NB4 (cell line): ENCODE results near the gene RXRA.

Source experiments
- POLR2A ChIP-seq: IDR thresholded peaks from 2 replicates; pipeline ENCODE4 v1.6.1; 2011; ENCODE audit warnings: mild to moderate bottlenecking; ENCODE audit not compliant: insufficient read length; ENCODE audit errors: extremely low read depth
- TF ChIP-seq, protein P1 (sequence below): IDR thresholded peaks from one replicate; pipeline ENCODE4 v1.5.1; 2012; ENCODE audit warnings: low read depth, low read length

DNA sequence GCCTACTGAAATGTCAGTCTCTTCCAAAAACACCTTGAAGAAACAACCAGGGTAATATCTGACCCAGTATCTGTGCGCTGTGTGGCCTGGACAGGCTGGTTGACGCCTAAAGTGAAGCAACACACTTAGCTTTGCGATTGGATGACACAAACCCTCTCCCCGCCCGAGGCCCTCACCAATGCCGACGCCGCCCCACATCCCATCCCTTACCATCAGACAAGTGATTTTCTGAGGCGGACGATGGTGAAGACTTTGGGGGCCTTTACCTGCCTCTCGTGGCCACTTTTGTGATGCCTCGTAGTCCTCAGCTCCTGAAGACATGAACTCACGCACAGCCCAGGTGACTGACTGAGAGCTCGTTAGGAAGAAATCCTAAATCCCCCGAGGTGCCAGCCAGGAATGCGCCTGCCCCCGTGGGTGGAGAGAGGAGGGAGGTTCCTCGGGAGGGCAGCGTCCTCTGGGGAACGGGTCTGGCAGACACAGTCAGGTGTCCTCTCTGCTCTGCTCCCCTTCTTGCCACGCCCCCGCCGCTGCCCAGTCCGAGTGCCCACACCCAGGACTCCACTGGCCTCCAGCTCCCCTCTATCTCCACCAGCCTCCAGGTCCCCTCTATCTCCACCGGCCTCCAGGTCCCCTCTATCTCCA is 31.0 kb upstream of the RXRA start:
- TF ChIP-seq, protein P1, sequence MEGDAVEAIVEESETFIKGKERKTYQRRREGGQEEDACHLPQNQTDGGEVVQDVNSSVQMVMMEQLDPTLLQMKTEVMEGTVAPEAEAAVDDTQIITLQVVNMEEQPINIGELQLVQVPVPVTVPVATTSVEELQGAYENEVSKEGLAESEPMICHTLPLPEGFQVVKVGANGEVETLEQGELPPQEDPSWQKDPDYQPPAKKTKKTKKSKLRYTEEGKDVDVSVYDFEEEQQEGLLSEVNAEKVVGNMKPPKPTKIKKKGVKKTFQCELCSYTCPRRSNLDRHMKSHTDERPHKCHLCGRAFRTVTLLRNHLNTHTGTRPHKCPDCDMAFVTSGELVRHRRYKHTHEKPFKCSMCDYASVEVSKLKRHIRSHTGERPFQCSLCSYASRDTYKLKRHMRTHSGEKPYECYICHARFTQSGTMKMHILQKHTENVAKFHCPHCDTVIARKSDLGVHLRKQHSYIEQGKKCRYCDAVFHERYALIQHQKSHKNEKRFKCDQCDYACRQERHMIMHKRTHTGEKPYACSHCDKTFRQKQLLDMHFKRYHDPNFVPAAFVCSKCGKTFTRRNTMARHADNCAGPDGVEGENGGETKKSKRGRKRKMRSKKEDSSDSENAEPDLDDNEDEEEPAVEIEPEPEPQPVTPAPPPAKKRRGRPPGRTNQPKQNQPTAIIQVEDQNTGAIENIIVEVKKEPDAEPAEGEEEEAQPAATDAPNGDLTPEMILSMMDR = no peak
- no peak for TF ChIP-seq POLR2A
